Adrenal gland (tissue), 12 donors: Measurements from ENCODE around the gene KRT38. TPM values are rescaled to one million over a fixed set of nuclear protein-coding genes. Genes with fewer than 3 reads are reported as not detected.

ENCODE experiments used
- DNase-seq, 7 donors: peaks; one replicate each; pipeline ENCODE4 v3.0.0-alpha.2; 2019 to 2020
- H3K27ac ChIP-seq, 5 donors: fragments of 200-600 bp; sonication (generic) in 4 of 5; 1 replicate in 3 of 5; 2 replicates in 2 of 5; pipeline versions ENCODE4 v1.5.1 to v1.8.0; 2016 to 2020; ENCODE audit warnings: mild to moderate bottlenecking in 1 of 5
- H3K27me3 ChIP-seq: fragments of 200-600 bp; 2 replicates; pipeline ENCODE4 v1.8.0; 2021
- H3K36me3 ChIP-seq, 2 donors: fragments of 200-600 bp; replicated peaks in 1 of 2; 1 replicate in 1 of 2; 2 replicates in 1 of 2; pipeline versions ENCODE4 v1.5.1 to v1.8.0; 2018 to 2022
- H3K4me1 ChIP-seq, 2 donors: fragments of 200-600 bp; replicated peaks in 1 of 2; 1 replicate in 1 of 2; 2 replicates in 1 of 2; pipeline versions ENCODE4 v1.5.1 to v1.8.0; 2018 to 2021
- H3K4me3 ChIP-seq, 4 donors: fragments of 200-600 bp; sonication (generic) in 3 of 4; one replicate each; pipeline ENCODE4 v1.5.1; 2016 to 2018
- H3K9me3 ChIP-seq, 3 donors: fragments of 200-600 bp; sonication (generic) in 1 of 3; replicated peaks in 1 of 3; 1 replicate in 2 of 3; 2 replicates in 1 of 3; pipeline versions ENCODE4 v1.5.1 to v1.8.0; 2016 to 2021
- CTCF ChIP-seq, 6 experiments: fragments of 450-650 bp in 4 of 6; fragments of 200-600 bp in 2 of 6; sonication (generic) in 1 of 6; IDR thresholded peaks; 1 replicate in 5 of 6; 2 replicates in 1 of 6; pipeline versions ENCODE4 v1.5.1 to v1.8.0; 2016 to 2021; ENCODE audit warnings: antibody characterized with exemption in 6 of 6, mild to moderate bottlenecking in 2 of 6, moderate library complexity in 1 of 6
- POLR2A ChIP-seq, 2 donors: fragments of 450-650 bp; IDR thresholded peaks; one replicate each; pipeline ENCODE4 v1.6.1; 2017; ENCODE audit warnings: antibody characterized with exemption in 2 of 2, mild to moderate bottlenecking in 2 of 2, moderate library complexity in 1 of 2
- WGBS, 4 donors: extraction: QIAGEN DNeasy Blood & Tissue Kit in 2 of 4; methylation state at CpG; one replicate each; pipeline versions ENCODE4 v1.1.5 to v1.1.7; 2013 to 2017; 5-methylcytosine and 5-hydroxymethylcytosine counted together
- intact Hi-C, 2 donors: fragments of 100-400 bp; cut with DNase I; formaldehyde crosslinking; loops; one replicate each; pipeline versions ENCODE4 v1.14.1 to v1.15.0; 2022 to 2023
- polyA plus RNA-seq, 3 donors: library from polyadenylated mRNA; stranded (reverse); fragments of 200-250 nt in 2 of 3; fragments of 350-450 nt in 1 of 3; fragmentation: Illumina TruSeq in 1 of 3; extraction: RNeasy Lipid Tissue Mini Kit (QIAGEN cat#74804) in 1 of 3; gene quantifications; one replicate each; pipeline ENCODE4 v1.2.3, GENCODE V29; 2013 to 2014
- total RNA-seq, 9 donors: library from RNA; depleted of rRNA in 4 of 9; stranded (reverse); fragments of >200 nt in 4 of 9; fragments of 120-200 nt in 1 of 9; fragmentation: NEBNext Ultra II Directional in 1 of 9; extraction: Animal tissue kit (Norgen Biotek cat#: 25700) in 1 of 9; gene quantifications; one replicate each; pipeline versions ENCODE4 v1.1.0 to v1.2.4, GENCODE V29; 2013 to 2023
- donor health status: healthy with polysubstance abuse.
- donor health status: Bipolar disorder and iron deficiency.
- donor health status: DM: yes; HTN: yes; CAD: no.
- donor health status: DM: no; HTN: no; CAD: no.
- donor health status: DM: no; HTN: no; CAD: no.
- donor health status: DM: yes; HTN: yes; CAD: no.

The KRT38 gene
- total and polyA plus RNA-seq, 12 donors: not detected

- Histone ChIP-seq H3K4me3 (no peak overlapping the region), H3K27ac (no peak overlapping the region), H3K36me3 (no peaks in the 10 kb centered on the region), H3K4me1 (no peaks in the 10 kb centered on the region), H3K27me3 (no peaks in the 10 kb centered on the region), H3K9me3 (no peaks in the 10 kb centered on the region)
- intact Hi-C loops: no loop called here
- no peak for DNase-seq
- 86 to 94% (median 91%) methylated on average over 2 to 4 of the region's 4 CpGs for WGBS, 4 donors
- TF ChIP-seq POLR2A (IDR thresholded peaks at IDR 0.05): no peak
- no peak for TF ChIP-seq CTCF (IDR thresholded peaks at IDR 0.05)
Measured at GRCh38 chr17:41475421-41475820, 34.6 kb upstream of the KRT38 start.

GRCh38 chr17:41474863-41475262 lies 34.1 kb upstream of the KRT38 start:
- H3K27me3 ChIP-seq: no peaks in the 10 kb centered on the region
- no peak overlapping the region for H3K4me3 ChIP-seq
- intact Hi-C loops: no loop called here
- no peaks in the 10 kb centered on the region for H3K4me1 ChIP-seq
- no peak for DNase-seq
- TF ChIP-seq POLR2A (IDR thresholded peaks at IDR 0.05) (no peak), CTCF (IDR thresholded peaks at IDR 0.05) (no peak)
- H3K36me3 ChIP-seq: no peaks in the 10 kb centered on the region
- no peak overlapping the region for H3K27ac ChIP-seq
- no peaks in the 10 kb centered on the region for H3K9me3 ChIP-seq
- 66 to 75% (median 71%) methylated on average over 8 of the region's 8 CpGs for WGBS, 4 donors

- TF ChIP-seq CTCF (IDR thresholded peaks at IDR 0.05) (no peak), POLR2A (IDR thresholded peaks at IDR 0.05) (no peak)
- Histone ChIP-seq H3K9me3 (no peaks in the 10 kb centered on the region), H3K27ac (no peak overlapping the region), H3K27me3 (no peaks in the 10 kb centered on the region), H3K36me3 (no peaks in the 10 kb centered on the region), H3K4me1 (no peaks in the 10 kb centered on the region), H3K4me3 (no peak overlapping the region)
- intact Hi-C loops: no loop called here
- DNase-seq: no peak
Measured at GRCh38 chr17:41468346-41468745, 27.6 kb upstream of the KRT38 start.

GRCh38 chr17:41467561-41467960 lies 26.8 kb upstream of the KRT38 start:
- Histone ChIP-seq H3K4me1 (no peaks in the 10 kb centered on the region), H3K4me3 (no peak overlapping the region), H3K27ac (no peak overlapping the region), H3K9me3 (no peaks in the 10 kb centered on the region), H3K27me3 (no peaks in the 10 kb centered on the region), H3K36me3 (no peaks in the 10 kb centered on the region)
- no peak for TF ChIP-seq POLR2A (IDR thresholded peaks at IDR 0.05)
- no peak for TF ChIP-seq CTCF (IDR thresholded peaks at IDR 0.05)
- WGBS, 4 donors: 62 to 80% (median 66%) methylated on average over 4 of the region's 4 CpGs
- intact Hi-C loops: no loop called here
- DNase-seq: no peak
